B cell (primary cell): Measurements from ENCODE around the gene ERC1. TPM values are rescaled to one million over a fixed set of nuclear protein-coding genes. Genes with fewer than 3 reads are reported as not detected.
A peak's percentile ranks its signal among the peaks of the same experiment; 100 is the strongest.

ENCODE experiments used
- ATAC-seq: fragments of 200-7000 bp; cut with Tn5 transposase; one replicate; pipeline ENCODE4 v1.10.0; 2021; ENCODE audit warnings: low read depth, mild to moderate bottlenecking, moderate number of reproducible peaks, moderate library complexity
- CTCF ChIA-PET: fragments of 350-600 bp; sonication (Branson Sonifier 250); formaldehyde crosslinking; loops from one replicate; lab custom pipeline; 2021; ENCODE audit warnings: antibody characterized with exemption, inconsistent platforms; lab: Charles Lee
- POLR2A ChIA-PET: fragments of 350-600 bp; sonication (Branson Sonifier 250); formaldehyde crosslinking; loops from one replicate; lab custom pipeline; 2021; ENCODE audit warnings: antibody characterized with exemption; lab: Charles Lee
- DNase-seq: peaks from one replicate; pipeline ENCODE4 v3.0.0; 2013
- H2AFZ ChIP-seq: 2 replicates; pipeline ENCODE4 v1.6.1; 2012; ENCODE audit warnings: mild to moderate bottlenecking, low read depth, low read length; ENCODE audit not compliant: insufficient read depth, poor library complexity, severe bottlenecking
- H3K27ac ChIP-seq, 2 donors: 1 replicate in 1 of 2; 2 replicates in 1 of 2; pipeline ENCODE4 v1.5.1; 2012 to 2013; ENCODE audit warnings: low read length in 2 of 2, mild to moderate bottlenecking in 2 of 2, moderate library complexity in 1 of 2
- H3K27me3 ChIP-seq, 4 experiments: fragments of 200-600 bp in 1 of 4; sonication (generic) in 1 of 4; replicated peaks in 1 of 4; 1 replicate in 2 of 4; 2 replicates in 2 of 4; pipeline versions ENCODE4 v1.6.1 to v1.7.0; 2013 to 2016; ENCODE audit warnings: low read length in 3 of 4, mild to moderate bottlenecking in 2 of 4, mixed read lengths in 1 of 4, moderate library complexity in 1 of 4; ENCODE audit not compliant: insufficient read depth in 4 of 4, control insufficient read depth in 3 of 4; ENCODE audit errors: control extremely low read depth in 1 of 4
- H3K36me3 ChIP-seq, 2 experiments: replicated peaks in 1 of 2; 1 replicate in 1 of 2; 2 replicates in 1 of 2; pipeline versions ENCODE4 v1.6.1 to v1.7.1; 2013; ENCODE audit warnings: low read length in 1 of 2; ENCODE audit not compliant: insufficient read depth in 2 of 2, control insufficient read depth in 1 of 2; ENCODE audit errors: control extremely low read depth in 1 of 2, extremely low read depth in 1 of 2
- H3K4me1 ChIP-seq, 2 donors: fragments of 200-600 bp in 1 of 2; sonication (generic) in 1 of 2; 1 replicate in 1 of 2; 2 replicates in 1 of 2; pipeline versions ENCODE4 v1.5.1 to v1.6.1; 2013 to 2017; ENCODE audit warnings: low read length in 2 of 2; ENCODE audit not compliant: control insufficient read depth in 2 of 2, insufficient read depth in 2 of 2
- H3K4me2 ChIP-seq: replicated peaks from 2 replicates; pipeline ENCODE3; 2012; ENCODE audit warnings: mild to moderate bottlenecking, low read depth, low read length; ENCODE audit not compliant: poor library complexity, severe bottlenecking
- H3K4me3 ChIP-seq, 5 experiments: fragments of 200-600 bp in 1 of 5; sonication (generic) in 1 of 5; 1 replicate in 3 of 5; 2 replicates in 2 of 5; pipeline versions ENCODE4 v1.5.1 to v1.7.0; 2011 to 2016; ENCODE audit warnings: low read length in 4 of 5, mild to moderate bottlenecking in 4 of 5, low read depth in 2 of 5, control low read depth in 1 of 5, moderate library complexity in 1 of 5; ENCODE audit not compliant: insufficient read depth in 1 of 5; ENCODE audit errors: control extremely low read depth in 1 of 5, extremely low read depth in 1 of 5
- H3K79me2 ChIP-seq: fragments of 200-600 bp; sonication (generic); one replicate; pipeline ENCODE4 v1.6.0; 2016; ENCODE audit warnings: low read length; ENCODE audit not compliant: control insufficient read depth, insufficient read depth
- H3K9ac ChIP-seq: fragments of 200-600 bp; sonication (generic); 2 replicates; pipeline ENCODE4 v1.6.1; 2017; ENCODE audit warnings: mild to moderate bottlenecking, low read length, moderate library complexity
- H3K9me3 ChIP-seq, 3 donors: one replicate each; pipeline versions ENCODE4 v1.6.1 to v1.7.1; 2013; ENCODE audit warnings: low read length in 2 of 3; ENCODE audit not compliant: control insufficient read depth in 2 of 3, insufficient read depth in 1 of 3; ENCODE audit errors: control extremely low read depth in 1 of 3
- H4K20me1 ChIP-seq: 2 replicates; pipeline ENCODE4 v1.6.0; 2012; ENCODE audit warnings: mild to moderate bottlenecking, low read length; ENCODE audit not compliant: insufficient read depth, control insufficient read depth, poor library complexity, severe bottlenecking
- H3K27ac Mint-ChIP-seq: one replicate; pipeline ENCODE4 v1.8.0; 2021; ENCODE audit warnings: mixed read lengths
- H3K27me3 Mint-ChIP-seq: one replicate; pipeline ENCODE4 v1.8.0; 2021; ENCODE audit warnings: mixed read lengths
- H3K4me1 Mint-ChIP-seq: one replicate; pipeline ENCODE4 v1.8.0; 2021; ENCODE audit warnings: mixed read lengths
- H3K4me3 Mint-ChIP-seq: one replicate; pipeline ENCODE4 v1.8.0; 2021; ENCODE audit warnings: mixed read lengths
- H3K9me3 Mint-ChIP-seq: one replicate; pipeline ENCODE4 v1.8.0; 2022; ENCODE audit warnings: mixed read lengths; ENCODE audit not compliant: insufficient read depth
- CTCF ChIP-seq: fragments of 200-600 bp; IDR thresholded peaks from one replicate; pipeline ENCODE4 v1.8.0; 2022; ENCODE audit warnings: antibody characterized with exemption, mild to moderate bottlenecking
- EZH2 ChIP-seq: IDR thresholded peaks from 2 replicates; pipeline ENCODE4 v1.6.1; 2012; ENCODE audit warnings: borderline replicate concordance, low read depth, mild to moderate bottlenecking, moderate library complexity, low read length; ENCODE audit not compliant: insufficient read depth, poor library complexity, severe bottlenecking
- WGBS: methylation state at CpG from one replicate; pipeline ENCODE4 v1.1.5; 2013; ENCODE audit warnings: missing lambda C conversion rate; ENCODE audit not compliant: insufficient coverage; 5-methylcytosine and 5-hydroxymethylcytosine counted together
- intact Hi-C: fragments of 100-400 bp; cut with micrococcal nuclease; formaldehyde crosslinking; loops from one replicate; pipeline ENCODE4 v1.10.0; 2022
- polyA plus RNA-seq: library from polyadenylated mRNA; depleted of rRNA; stranded (reverse); fragments of >200 nt; gene quantifications from 2 replicates; pipeline ENCODE4 v1.2.3, GENCODE V29; 2012
- total RNA-seq, 2 donors: library from RNA; stranded (reverse); fragments of 120-200 nt in 1 of 2; gene quantifications; 1 replicate in 1 of 2; 2 replicates in 1 of 2; pipeline versions ENCODE4 v1.2.3 to v1.2.4, GENCODE V29; 2013 to 2022

ERC1 gene
- total and polyA plus RNA-seq, 2 donors (not counting 1 experiment from before 2014, with no cell fraction given) = 4.0 to 77.6 TPM

- Histone ChIP-seq H4K20me1 (no peaks in the 10 kb centered on the region), H3K79me2 (no peaks in the 10 kb centered on the region), H2AFZ (no peak overlapping the region), H3K4me2 (no peak overlapping the region), H3K4me3 (no peak overlapping the region), H3K36me3 (no peaks in the 10 kb centered on the region), H3K4me1 (peaks cover 8 to 9% of the 10 kb centered on the region in 2 donors), H3K9ac (no peak overlapping the region), H3K27ac (no peak overlapping the region), H3K27me3 (peaks cover 0 to 32% (median 22%) of the 10 kb centered on the region in 4 experiments), H3K9me3 (peaks cover 0 to 11% (median 0%) of the 10 kb centered on the region in 3 donors)
- Mint-ChIP-seq H3K27me3 (peaks cover 47% of the 10 kb centered on the region), H3K9me3 (no peaks in the 10 kb centered on the region), H3K4me3 (peak overlapping the region; percentile 15), H3K27ac (no peak overlapping the region), H3K4me1 (peaks cover 16% of the 10 kb centered on the region)
- TF ChIP-seq EZH2 (no peak), CTCF (no peak)
- peak; percentile 14 for ATAC-seq
- intact Hi-C loops = no loop called here
- ChIA-PET CTCF (no interaction called here), POLR2A (interaction anchor here (0.7 kb wide), 1 partner anchor 294 kb away, joined by 12 read pairs; no protein-coding TSS in a partner anchor)
- 25% methylated on average over 6 of the region's 10 CpGs for WGBS
- no peak for DNase-seq
Measured at GRCh38 chr12:1525858-1526257, 534.8 kb downstream of the ERC1 start.

GRCh38 chr12:1527789-1528188, 536.8 kb downstream of the ERC1 start:
- no CpG with 5 or more reads among the region's 4 CpGs for WGBS
- Mint-ChIP-seq H3K9me3 (no peaks in the 10 kb centered on the region), H3K27me3 (peaks cover 54% of the 10 kb centered on the region), H3K27ac (no peak overlapping the region), H3K4me1 (peaks cover 27% of the 10 kb centered on the region), H3K4me3 (no peak overlapping the region)
- H3K4me1 ChIP-seq = peaks cover 24 to 26% of the 10 kb centered on the region in 2 donors
- H3K4me3 ChIP-seq = no peak overlapping the region
- no peak overlapping the region for H3K9ac ChIP-seq
- no peak overlapping the region for H3K27ac ChIP-seq
- POLR2A ChIA-PET = no interaction called here
- CTCF ChIA-PET = no interaction called here
- DNase-seq = no peak
- no peak for TF ChIP-seq EZH2
- H3K9me3 ChIP-seq = peaks cover 0 to 11% (median 0%) of the 10 kb centered on the region in 3 donors
- intact Hi-C loops = no loop called here
- H3K36me3 ChIP-seq = no peaks in the 10 kb centered on the region
- ATAC-seq = no peak
- no peaks in the 10 kb centered on the region for H4K20me1 ChIP-seq
- H2AFZ ChIP-seq = no peak overlapping the region
- peaks cover 0 to 46% (median 32%) of the 10 kb centered on the region in 4 experiments for H3K27me3 ChIP-seq
- no peaks in the 10 kb centered on the region for H3K79me2 ChIP-seq
- no peak overlapping the region for H3K4me2 ChIP-seq
